Adrenal gland (tissue), 12 donors: ENCODE measurements around the gene CREB3L4. TPM values are rescaled to one million over a fixed set of nuclear protein-coding genes. Genes with fewer than 3 reads are reported as not detected.

Experiments used
- DNase-seq, 7 donors: peaks; one replicate each; pipeline ENCODE4 v3.0.0-alpha.2; 2019 to 2020
- H3K27ac ChIP-seq, 5 donors: fragments of 200-600 bp; sonication (generic) in 4 of 5; 1 replicate in 3 of 5; 2 replicates in 2 of 5; pipeline versions ENCODE4 v1.5.1 to v1.8.0; 2016 to 2020; ENCODE audit warnings: mild to moderate bottlenecking in 1 of 5
- H3K27me3 ChIP-seq: fragments of 200-600 bp; 2 replicates; pipeline ENCODE4 v1.8.0; 2021
- H3K36me3 ChIP-seq, 2 donors: fragments of 200-600 bp; replicated peaks in 1 of 2; 1 replicate in 1 of 2; 2 replicates in 1 of 2; pipeline versions ENCODE4 v1.5.1 to v1.8.0; 2018 to 2022
- H3K4me1 ChIP-seq, 2 donors: fragments of 200-600 bp; replicated peaks in 1 of 2; 1 replicate in 1 of 2; 2 replicates in 1 of 2; pipeline versions ENCODE4 v1.5.1 to v1.8.0; 2018 to 2021
- H3K4me3 ChIP-seq, 4 donors: fragments of 200-600 bp; sonication (generic) in 3 of 4; one replicate each; pipeline ENCODE4 v1.5.1; 2016 to 2018
- H3K9me3 ChIP-seq, 3 donors: fragments of 200-600 bp; sonication (generic) in 1 of 3; replicated peaks in 1 of 3; 1 replicate in 2 of 3; 2 replicates in 1 of 3; pipeline versions ENCODE4 v1.5.1 to v1.8.0; 2016 to 2021
- POLR2A ChIP-seq, 2 donors: fragments of 450-650 bp; IDR thresholded peaks; one replicate each; pipeline ENCODE4 v1.6.1; 2017; ENCODE audit warnings: antibody characterized with exemption in 2 of 2, mild to moderate bottlenecking in 2 of 2, moderate library complexity in 1 of 2
- WGBS, 4 donors: extraction: QIAGEN DNeasy Blood & Tissue Kit in 2 of 4; methylation state at CpG; one replicate each; pipeline versions ENCODE4 v1.1.5 to v1.1.7; 2013 to 2017; 5-methylcytosine and 5-hydroxymethylcytosine counted together
- intact Hi-C, 2 donors: fragments of 100-400 bp; cut with DNase I; formaldehyde crosslinking; loops; one replicate each; pipeline versions ENCODE4 v1.14.1 to v1.15.0; 2022 to 2023
- polyA plus RNA-seq, 3 donors: library from polyadenylated mRNA; stranded (reverse); fragments of 200-250 nt in 2 of 3; fragments of 350-450 nt in 1 of 3; fragmentation: Illumina TruSeq in 1 of 3; extraction: RNeasy Lipid Tissue Mini Kit (QIAGEN cat#74804) in 1 of 3; gene quantifications; one replicate each; pipeline ENCODE4 v1.2.3, GENCODE V29; 2013 to 2014
- total RNA-seq, 9 donors: library from RNA; depleted of rRNA in 4 of 9; stranded (reverse); fragments of >200 nt in 4 of 9; fragments of 120-200 nt in 1 of 9; fragmentation: NEBNext Ultra II Directional in 1 of 9; extraction: Animal tissue kit (Norgen Biotek cat#: 25700) in 1 of 9; gene quantifications; one replicate each; pipeline versions ENCODE4 v1.1.0 to v1.2.4, GENCODE V29; 2013 to 2023
- TF ChIP-seq, protein P1 (sequence below), 6 experiments: fragments of 450-650 bp in 4 of 6; fragments of 200-600 bp in 2 of 6; sonication (generic) in 1 of 6; IDR thresholded peaks; 1 replicate in 5 of 6; 2 replicates in 1 of 6; pipeline versions ENCODE4 v1.5.1 to v1.8.0; 2016 to 2021; ENCODE audit warnings: antibody characterized with exemption in 6 of 6, mild to moderate bottlenecking in 2 of 6, moderate library complexity in 1 of 6
- donor health status: healthy with polysubstance abuse.
- donor health status: Bipolar disorder and iron deficiency.
- donor health status: DM: yes; HTN: yes; CAD: no.
- donor health status: DM: no; HTN: no; CAD: no.
- donor health status: DM: no; HTN: no; CAD: no.
- donor health status: DM: yes; HTN: yes; CAD: no.

Gene CREB3L4
- total and polyA plus RNA-seq, 12 donors: 5.1 to 21.8 (median 15.1) TPM

DNA sequence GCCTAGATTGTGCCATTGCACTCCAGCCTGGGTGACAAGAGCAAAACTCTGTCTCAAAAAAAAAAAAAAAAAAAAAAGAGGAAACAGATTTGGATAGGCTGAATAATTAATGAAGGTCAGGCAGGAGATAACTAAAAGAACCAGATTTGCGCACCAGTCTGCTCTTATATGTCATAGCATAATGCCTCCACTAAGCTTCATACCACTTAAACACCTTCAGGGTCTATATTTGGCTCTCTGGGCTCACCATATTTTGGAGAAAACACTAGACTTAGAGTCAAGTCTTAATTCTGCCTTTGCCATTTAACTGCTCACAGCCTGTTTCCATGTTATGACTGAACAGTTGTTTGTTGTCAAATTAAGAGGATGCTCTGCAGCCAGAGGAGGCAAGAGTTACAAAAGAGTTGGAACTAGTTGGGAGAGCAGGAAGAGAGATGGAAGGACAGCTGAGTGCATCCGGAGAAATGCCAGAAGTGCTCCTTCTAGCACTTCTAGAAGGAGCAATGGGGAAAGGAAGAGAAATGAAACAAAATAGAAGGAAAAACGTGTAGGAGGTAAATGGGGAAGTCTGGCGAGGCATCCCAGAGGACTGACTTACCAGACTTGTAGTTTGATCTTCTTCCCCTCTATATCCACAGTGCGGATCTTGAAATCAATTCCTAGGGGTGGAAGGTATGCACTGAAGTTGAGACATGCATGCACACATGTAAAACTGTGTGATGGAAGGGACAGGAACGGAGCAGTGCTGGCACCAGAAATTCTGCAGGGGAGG lies 16.6 kb downstream of the CREB3L4 start:
- Histone ChIP-seq H3K27me3 (no peaks in the 10 kb centered on the region), H3K36me3 (peaks cover 0 to 11% of the 10 kb centered on the region in 2 donors), H3K4me3 (peak overlapping the region in 1 of 4 donors; percentile 84), H3K27ac (peak overlapping the region in 4 of 5 donors; percentile 5 to 89 (median 67)), H3K4me1 (peaks cover 15 to 24% of the 10 kb centered on the region in 2 donors), H3K9me3 (no peaks in the 10 kb centered on the region)
- no peak for DNase-seq
- TF ChIP-seq, protein P1, sequence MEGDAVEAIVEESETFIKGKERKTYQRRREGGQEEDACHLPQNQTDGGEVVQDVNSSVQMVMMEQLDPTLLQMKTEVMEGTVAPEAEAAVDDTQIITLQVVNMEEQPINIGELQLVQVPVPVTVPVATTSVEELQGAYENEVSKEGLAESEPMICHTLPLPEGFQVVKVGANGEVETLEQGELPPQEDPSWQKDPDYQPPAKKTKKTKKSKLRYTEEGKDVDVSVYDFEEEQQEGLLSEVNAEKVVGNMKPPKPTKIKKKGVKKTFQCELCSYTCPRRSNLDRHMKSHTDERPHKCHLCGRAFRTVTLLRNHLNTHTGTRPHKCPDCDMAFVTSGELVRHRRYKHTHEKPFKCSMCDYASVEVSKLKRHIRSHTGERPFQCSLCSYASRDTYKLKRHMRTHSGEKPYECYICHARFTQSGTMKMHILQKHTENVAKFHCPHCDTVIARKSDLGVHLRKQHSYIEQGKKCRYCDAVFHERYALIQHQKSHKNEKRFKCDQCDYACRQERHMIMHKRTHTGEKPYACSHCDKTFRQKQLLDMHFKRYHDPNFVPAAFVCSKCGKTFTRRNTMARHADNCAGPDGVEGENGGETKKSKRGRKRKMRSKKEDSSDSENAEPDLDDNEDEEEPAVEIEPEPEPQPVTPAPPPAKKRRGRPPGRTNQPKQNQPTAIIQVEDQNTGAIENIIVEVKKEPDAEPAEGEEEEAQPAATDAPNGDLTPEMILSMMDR (IDR thresholded peaks at IDR 0.05): peak in 1 of 6 experiments; percentile 5
- no peak for TF ChIP-seq POLR2A (IDR thresholded peaks at IDR 0.05)
- intact Hi-C loops: loop anchor here in 1 of 2 donors (10.0 kb wide), 1 partner anchor 300 kb away; no protein-coding TSS in a partner anchor
- WGBS, 4 donors: 58 to 70% (median 63%) methylated on average over 6 of the region's 6 CpGs

DNA sequence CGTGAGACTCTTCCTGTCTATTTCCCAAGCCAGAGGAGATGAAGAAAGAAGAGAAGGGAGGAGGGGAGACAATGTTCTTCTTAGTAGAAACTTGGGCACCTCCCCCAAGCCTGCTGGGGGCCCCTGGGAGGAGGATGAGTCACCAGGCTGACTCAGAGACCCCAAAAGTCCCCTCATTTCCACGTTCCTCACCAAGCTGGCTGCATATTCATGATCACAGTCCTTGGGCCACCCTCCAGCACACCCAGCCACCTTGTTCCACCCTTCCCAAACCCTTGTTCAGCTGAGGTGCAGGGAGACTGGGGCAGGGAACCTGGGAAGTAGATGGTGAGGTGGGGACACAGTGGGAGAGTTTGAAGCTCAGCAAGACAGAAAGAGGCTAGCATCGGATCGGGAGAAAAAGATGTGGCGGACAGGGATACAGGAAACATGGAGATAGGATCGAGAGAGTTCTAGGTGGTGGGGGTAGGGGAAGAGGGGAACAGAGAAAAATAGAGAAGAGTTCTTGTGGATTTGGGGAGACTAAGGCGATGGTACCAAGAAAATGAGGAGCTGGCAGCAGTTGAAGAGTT lies 17.7 kb downstream of the CREB3L4 start:
- H3K9me3 ChIP-seq: no peaks in the 10 kb centered on the region
- intact Hi-C loops: loop anchor here (5.0 to 10.0 kb wide), 2 partner anchors 188 to 301 kb away; no protein-coding TSS in a partner anchor
- H3K4me1 ChIP-seq: peaks cover 15 to 28% of the 10 kb centered on the region in 2 donors
- H3K27ac ChIP-seq: peak overlapping the region; percentile 23 to 90 (median 88)
- TF ChIP-seq POLR2A (IDR thresholded peaks at IDR 0.05): no peak
- TF ChIP-seq, protein P1 (IDR thresholded peaks at IDR 0.05): no peak
- H3K4me3 ChIP-seq: peak overlapping the region in 3 of 4 donors; percentile 53 to 84 (median 70)
- H3K36me3 ChIP-seq: peaks cover 0 to 11% of the 10 kb centered on the region in 2 donors
- peak in 3 of 7 donors; percentile 37 to 54 (median 51) for DNase-seq
- 10 to 15% (median 12%) methylated on average over 7 of the region's 7 CpGs for WGBS, 4 donors
- H3K27me3 ChIP-seq: no peaks in the 10 kb centered on the region

DNA sequence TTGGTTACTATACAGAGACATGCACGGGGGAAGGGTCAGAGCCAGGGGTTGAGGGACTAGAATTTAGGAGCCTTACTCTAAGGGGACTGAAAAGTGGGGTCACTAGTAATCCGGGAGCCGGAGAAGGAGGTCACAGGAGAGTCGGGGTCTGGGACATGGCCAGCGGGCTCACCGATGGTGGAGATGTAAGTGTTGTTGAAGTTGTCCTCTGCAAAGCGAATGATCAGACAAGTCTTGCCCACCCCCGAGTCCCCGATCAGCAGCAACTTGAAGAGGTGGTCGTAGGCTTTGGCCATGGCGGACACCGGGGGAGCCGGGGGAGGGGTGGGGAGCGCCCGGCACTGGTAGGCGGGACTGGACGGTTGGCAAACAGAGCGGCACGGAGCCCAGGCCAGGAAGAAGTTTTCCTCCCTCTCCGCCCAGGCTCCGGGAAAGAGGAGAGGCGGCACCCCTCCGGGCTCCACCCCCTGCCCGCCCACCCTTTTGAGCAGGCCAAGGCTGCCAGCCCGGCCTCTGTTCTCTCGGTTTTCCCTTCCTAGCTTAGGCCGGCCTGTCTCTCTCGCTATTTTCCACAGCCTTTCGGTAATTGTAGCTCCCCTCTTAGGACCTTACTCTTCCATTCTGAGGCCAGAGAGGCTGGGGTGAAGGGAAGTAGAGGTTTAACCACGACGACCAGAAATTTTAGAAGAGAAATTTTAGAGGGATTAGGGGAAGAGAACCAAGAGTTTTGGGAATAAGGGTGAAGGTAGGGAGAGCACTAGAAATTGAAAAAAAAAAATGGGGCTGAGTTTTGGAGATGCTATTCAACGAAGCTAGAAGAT lies 18.4 kb downstream of the CREB3L4 start, which contains the start of gene RAB13:
RAB13 (minus strand) TSS at position 399 of the 821 bp plus-strand sequence; CDS start at position 296, 103 bp downstream.
- intact Hi-C loops: loop anchor here (5.0 to 10.0 kb wide), 2 partner anchors 189 to 301 kb away; no protein-coding TSS in a partner anchor
- DNase-seq: peak; percentile 87 to 92 (median 89)
- H3K9me3 ChIP-seq: no peaks in the 10 kb centered on the region
- peaks cover 15 to 29% of the 10 kb centered on the region in 2 donors for H3K4me1 ChIP-seq
- peak within 1 kb of the TSS; percentile 67 to 90 (median 88) for H3K27ac ChIP-seq
- WGBS, 4 donors: 0 to 6% (median 1%) methylated on average over 13 to 31 of the region's 32 CpGs
- peak in 1 of 2 donors; percentile 60 for TF ChIP-seq POLR2A (IDR thresholded peaks at IDR 0.05)
- TF ChIP-seq, protein P1 (IDR thresholded peaks at IDR 0.05): no peak
- peak within 1 kb of the TSS in 3 of 4 donors; percentile 53 to 84 (median 70) for H3K4me3 ChIP-seq
- no peaks in the 10 kb centered on the region for H3K27me3 ChIP-seq
- H3K36me3 ChIP-seq: peaks cover 0 to 11% of the 10 kb centered on the region in 2 donors
